CD4-positive, alpha-beta T cell treated with Interleukin-17A for 4 hours (primary cell): ENCODE data around the gene GH2.
"Not testable (repeated sequence)": the region's sequence is repeated elsewhere in the genome, so short reads cannot be mapped to it uniquely, and the experiment has no call there.

ENCODE experiments used
- DNase-seq: peaks from one replicate; pipeline ENCODE4 v3.0.0-alpha.2; 2020; ENCODE audit warnings: mixed read lengths

GH2 gene

GRCh38 chr17:63911041-63911635 lies 29.4 kb upstream of the GH2 start, which contains the start of gene CSHL1:
Gene CSHL1 (minus strand): TSS chr17:63911258. CDS start chr17:63911196, 62 bp downstream.
- no peak for DNase-seq

- DNase-seq = no peak
Observed at GRCh38 chr17:63910096-63910495, 28.4 kb upstream of the GH2 start.

GRCh38 chr17:63909586-63909985 lies 27.8 kb upstream of the GH2 start:
- not testable (repeated sequence) for DNase-seq

- not testable (repeated sequence) for DNase-seq
Observed at GRCh38 chr17:63907161-63907778, 25.5 kb upstream of the GH2 start.

GRCh38 chr17:63904796-63905195 lies 23.1 kb upstream of the GH2 start:
- DNase-seq = not testable (repeated sequence)

GRCh38 chr17:63903787-63904201 lies 22.1 kb upstream of the GH2 start:
- not testable (repeated sequence) for DNase-seq

GRCh38 chr17:63901971-63902370 lies 20.2 kb upstream of the GH2 start:
- not testable (repeated sequence) for DNase-seq

GRCh38 chr17:63898899-63899798 lies 17.4 kb upstream of the GH2 start:
- DNase-seq = peak; percentile 16

- DNase-seq = not testable (repeated sequence)
Observed at GRCh38 chr17:63896524-63897354, 15.0 kb upstream of the GH2 start, which contains the start of gene CSH1. Gene CSH1 (minus strand): TSS chr17:63896574. CDS start chr17:63896511, 63 bp downstream.

GRCh38 chr17:63894821-63895220 lies 13.1 kb upstream of the GH2 start:
- not testable (repeated sequence) for DNase-seq

GRCh38 chr17:63894021-63894420 lies 12.3 kb upstream of the GH2 start:
- DNase-seq = not testable (repeated sequence)

- DNase-seq = not testable (repeated sequence)
Observed at GRCh38 chr17:63892316-63893037, 10.7 kb upstream of the GH2 start.

- DNase-seq = peak; percentile 7
Observed at GRCh38 chr17:63889026-63889848, 7.5 kb upstream of the GH2 start.

GRCh38 chr17:63885119-63885518 lies 3.4 kb upstream of the GH2 start:
- not testable (repeated sequence) for DNase-seq

- DNase-seq = not testable (repeated sequence)
Observed at GRCh38 chr17:63882626-63883126, 932 bp upstream of the GH2 start.

GRCh38 chr17:63881337-63881736 lies 407 bp downstream of the GH2 start:
- not testable (repeated sequence) for DNase-seq

GRCh38 chr17:63880706-63881105 lies 1.0 kb downstream of the GH2 start:
- no peak for DNase-seq

- not testable (repeated sequence) for DNase-seq
Observed at GRCh38 chr17:63878413-63878812, 3.3 kb downstream of the GH2 start.

GRCh38 chr17:63874693-63875092 lies 7.1 kb downstream of the GH2 start:
- DNase-seq = not testable (repeated sequence)

- not testable (repeated sequence) for DNase-seq
Observed at GRCh38 chr17:63874061-63874626, 7.6 kb downstream of the GH2 start.
